Breast epithelium (tissue), 4 donors: ENCODE measurements around the gene KCNJ13. TPM values are rescaled to one million over a fixed set of nuclear protein-coding genes. Genes with fewer than 3 reads are reported as not detected.
"Not testable (repeated sequence)": the region's sequence is repeated elsewhere in the genome, so short reads cannot be mapped to it uniquely, and the experiment has no call there.

ENCODE experiments used
- DNase-seq, 2 donors: peaks; one replicate each; pipeline ENCODE4 v3.0.0-alpha.2; 2019; ENCODE audit warnings: low spot score in 2 of 2
- H3K27ac ChIP-seq, 2 donors: fragments of 200-600 bp; sonication (generic) in 1 of 2; one replicate each; pipeline ENCODE4 v1.5.1; 2016 to 2019; ENCODE audit warnings: mild to moderate bottlenecking in 1 of 2
- H3K27me3 ChIP-seq, 2 donors: fragments of 200-600 bp; sonication (generic) in 1 of 2; one replicate each; pipeline versions ENCODE4 v1.5.1 to v1.6.0; 2017 to 2019; ENCODE audit warnings: control low read depth in 1 of 2, mild to moderate bottlenecking in 1 of 2
- H3K36me3 ChIP-seq: fragments of 200-600 bp; one replicate; pipeline ENCODE4 v1.5.1; 2019
- H3K4me1 ChIP-seq, 2 donors: fragments of 200-600 bp; sonication (generic); one replicate each; pipeline ENCODE4 v1.5.1; 2016 to 2019; ENCODE audit warnings: control low read depth in 1 of 2
- H3K4me3 ChIP-seq, 3 donors: fragments of 200-600 bp; sonication (generic); 1 replicate in 2 of 3; 2 replicates in 1 of 3; pipeline ENCODE4 v1.5.1; 2016 to 2019; ENCODE audit warnings: mild to moderate bottlenecking in 3 of 3, moderate library complexity in 2 of 3
- H3K9me3 ChIP-seq, 2 donors: fragments of 200-600 bp; sonication (generic) in 1 of 2; one replicate each; pipeline ENCODE4 v1.5.1; 2016 to 2019; ENCODE audit warnings: control low read depth in 1 of 2
- CTCF ChIP-seq, 3 donors: fragments of 450-650 bp; IDR thresholded peaks; one replicate each; pipeline ENCODE4 v1.5.1; 2016 to 2017; ENCODE audit warnings: antibody characterized with exemption in 3 of 3, mild to moderate bottlenecking in 3 of 3, moderate library complexity in 3 of 3
- POLR2A ChIP-seq: fragments of 450-650 bp; IDR thresholded peaks from one replicate; pipeline ENCODE4 v1.6.1; 2016; ENCODE audit warnings: antibody characterized with exemption, mild to moderate bottlenecking, moderate library complexity
- POLR2AphosphoS5 ChIP-seq, 3 donors: sonication (generic); formaldehyde crosslinking; IDR thresholded peaks; one replicate each; pipeline ENCODE4 v1.6.1; 2017; ENCODE audit warnings: antibody characterized with exemption in 3 of 3
- intact Hi-C: fragments of 100-400 bp; cut with DNase I; formaldehyde crosslinking; loops from one replicate; pipeline ENCODE4 v1.15.1; 2023; ENCODE audit warnings: low total_unique reads
- total RNA-seq, 3 donors: library from RNA; depleted of rRNA; stranded (reverse); fragments of >200 nt; gene quantifications; one replicate each; pipeline ENCODE4 v1.1.0, GENCODE V29; 2016

Gene KCNJ13
- total RNA-seq, 3 donors from 2014 or later, result 0.73 TPM; not detected in 2

GRCh38 chr2:232723027-232723426, 53.3 kb downstream of the KCNJ13 start:
- no peaks in the 10 kb centered on the region for H3K27me3 ChIP-seq
- intact Hi-C loops, result no loop called here
- H3K4me3 ChIP-seq, result no peak overlapping the region
- no peaks in the 10 kb centered on the region for H3K9me3 ChIP-seq
- no peak for TF ChIP-seq POLR2AphosphoS5 (IDR thresholded peaks at IDR 0.05)
- TF ChIP-seq CTCF (IDR thresholded peaks at IDR 0.05), result no peak
- no peak for TF ChIP-seq POLR2A
- H3K36me3 ChIP-seq, result no peaks in the 10 kb centered on the region
- no peak overlapping the region for H3K27ac ChIP-seq
- H3K4me1 ChIP-seq, result no peaks in the 10 kb centered on the region
- no peak for DNase-seq

- intact Hi-C loops, result no loop called here
- H3K4me3 ChIP-seq, result no peak overlapping the region
- no peaks in the 10 kb centered on the region for H3K4me1 ChIP-seq
- no peak for DNase-seq
- no peaks in the 10 kb centered on the region for H3K27me3 ChIP-seq
- H3K27ac ChIP-seq, result no peak overlapping the region
- TF ChIP-seq POLR2A (no peak), POLR2AphosphoS5 (IDR thresholded peaks at IDR 0.05) (no peak), CTCF (IDR thresholded peaks at IDR 0.05) (no peak)
- H3K9me3 ChIP-seq, result no peaks in the 10 kb centered on the region
- no peaks in the 10 kb centered on the region for H3K36me3 ChIP-seq
Observed at GRCh38 chr2:232721882-232722281, 54.5 kb downstream of the KCNJ13 start.

DNA sequence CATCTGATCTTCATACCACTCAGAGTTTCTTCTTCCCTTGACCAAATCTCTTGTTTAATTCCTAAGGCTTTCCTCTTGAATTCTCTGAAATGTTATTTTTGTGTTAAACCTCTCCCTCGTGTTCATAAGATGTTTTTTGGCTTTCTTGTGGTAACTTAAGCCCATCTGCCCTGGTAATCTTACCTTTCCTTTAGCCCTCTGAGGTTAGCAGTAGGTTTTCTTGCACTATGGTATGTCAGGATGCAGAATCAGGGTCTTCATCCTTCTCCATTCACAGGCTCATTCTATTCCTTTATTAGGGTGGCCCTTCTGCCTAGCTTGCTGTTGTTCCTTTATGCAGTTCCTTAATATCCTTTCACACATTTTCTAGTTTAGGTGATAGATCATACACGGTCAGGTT, 55.1 kb downstream of the KCNJ13 start:
- Histone ChIP-seq H3K9me3 (no peaks in the 10 kb centered on the region), H3K36me3 (no peaks in the 10 kb centered on the region), H3K4me3 (no peak overlapping the region), H3K27ac (no peak overlapping the region), H3K4me1 (no peaks in the 10 kb centered on the region), H3K27me3 (no peaks in the 10 kb centered on the region)
- intact Hi-C loops, result no loop called here
- DNase-seq, result no peak
- TF ChIP-seq POLR2A, result no peak

DNA sequence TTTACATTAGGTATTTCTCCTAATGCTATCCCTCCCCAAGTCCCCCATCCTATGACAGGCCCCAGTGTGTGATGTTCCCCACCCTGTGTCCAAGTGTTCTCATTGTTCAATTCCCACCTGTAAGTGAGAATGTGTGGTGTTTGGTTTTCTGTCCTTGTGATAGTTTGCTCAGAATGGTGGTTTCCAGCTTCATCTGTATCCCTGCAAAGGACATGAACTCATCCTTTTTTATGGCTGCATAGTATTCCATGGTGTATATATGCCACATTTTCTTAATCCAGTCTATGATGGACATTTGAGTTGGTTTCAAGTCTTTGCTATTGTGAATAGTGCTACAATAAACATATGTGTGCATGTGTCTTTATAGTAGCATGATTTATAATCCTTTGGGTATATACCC, 56.3 kb downstream of the KCNJ13 start:
- DNase-seq, H3K4me1 ChIP-seq, H3K36me3 ChIP-seq, H3K4me3 ChIP-seq, H3K9me3 ChIP-seq, H3K27me3 ChIP-seq, intact Hi-C loops, H3K27ac ChIP-seq: not testable (repeated sequence)

Other genes starting within 250 kb of the KCNJ13 start
- gene CHRNG, start 236.9 kb downstream of the KCNJ13 start, total RNA-seq, result not detected
- 1 to 10 TPM; 2.9 to 5.6 (median 5.0) TPM for gene TIGD1, start 226.0 kb downstream of the KCNJ13 start, total RNA-seq
- gene EIF4E2, start 225.9 kb downstream of the KCNJ13 start, total RNA-seq, result 10 to 100 TPM; 31.6 to 57.4 (median 36.1) TPM
- gene EFHD1, start 143.0 kb downstream of the KCNJ13 start, total RNA-seq, result 10 to 100 TPM; 31.0 to 67.2 (median 52.8) TPM
- gene GIGYF2, start 79.2 kb downstream of the KCNJ13 start, total RNA-seq, result 100 to 1,000 TPM in 2 of 3 donors, 10 to 100 TPM in 1; 79.8 to 156 (median 103) TPM
- 10 to 100 TPM in 1 of 3 donors, 1 to 10 TPM in 1, under 1 TPM in 1; 0.32 to 23.1 (median 9.2) TPM for gene SNORC, start 93.7 kb upstream of the KCNJ13 start, total RNA-seq
- gene NGEF, start 236.7 kb upstream of the KCNJ13 start, total RNA-seq, result 1 to 10 TPM in 2 of 3 donors, not detected in 1; 1.6 to 6.3 TPM